Measurements from ENCODE around the gene POLD1. TPM values are rescaled to one million over a fixed set of nuclear protein-coding genes. Genes with fewer than 3 reads are reported as not detected.

The POLD1 gene
- total and polyA plus RNA-seq, 2 donors (not counting 3 experiments of a cell fraction or from before 2014, with no cell fraction given), result 40.9 to 63.9 TPM

DNA sequence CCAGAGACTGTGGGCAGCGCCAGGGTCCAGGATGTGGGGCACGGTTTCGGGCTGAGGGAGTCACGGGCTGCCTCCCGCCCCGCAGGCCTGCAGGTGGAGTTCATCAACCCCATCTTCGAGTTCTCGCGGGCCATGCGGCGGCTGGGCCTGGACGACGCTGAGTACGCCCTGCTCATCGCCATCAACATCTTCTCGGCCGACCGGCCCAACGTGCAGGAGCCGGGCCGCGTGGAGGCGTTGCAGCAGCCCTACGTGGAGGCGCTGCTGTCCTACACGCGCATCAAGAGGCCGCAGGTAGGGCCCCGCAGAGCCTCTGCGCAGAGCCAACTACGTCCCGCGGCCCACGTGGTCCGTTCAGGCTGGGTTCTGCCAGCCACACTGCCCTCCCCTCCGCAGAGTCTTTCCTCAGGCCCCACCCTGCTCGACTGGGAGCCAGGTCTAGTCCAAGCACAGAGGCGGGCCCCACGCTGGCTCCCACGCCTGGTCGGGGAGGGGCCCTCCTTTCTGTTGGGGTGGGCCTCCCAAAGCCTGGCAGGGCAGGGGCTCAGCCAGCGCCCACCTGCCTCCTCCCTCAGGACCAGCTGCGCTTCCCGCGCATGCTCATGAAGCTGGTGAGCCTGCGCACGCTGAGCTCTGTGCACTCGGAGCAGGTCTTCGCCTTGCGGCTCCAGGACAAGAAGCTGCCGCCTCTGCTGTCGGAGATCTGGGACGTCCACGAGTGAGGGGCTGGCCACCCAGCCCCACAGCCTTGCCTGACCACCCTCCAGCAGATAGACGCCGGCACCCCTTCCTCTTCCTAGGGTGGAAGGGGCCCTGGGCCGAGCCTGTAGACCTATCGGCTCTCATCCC, 2.0 kb upstream of the POLD1 start:
- Histone ChIP-seq H3K36me3 (ENCODE audit: control insufficient read depth in 2 of 2, extremely low read depth in 1 of 2, insufficient read depth in 2 of 2, low read length in 2 of 2) (peaks cover 6 to 36% of the 10 kb centered on the region in 2 experiments), H3K4me2 (ENCODE audit: insufficient read depth, low read length) (no peak overlapping the region), H3K79me2 (ENCODE audit: control insufficient read depth, insufficient read depth, low read length) (peaks cover 18% of the 10 kb centered on the region), H3K27ac (ENCODE audit: insufficient read depth, low read depth, low read length) (no peak overlapping the region), H3K9me3 (replicated peaks; ENCODE audit: control insufficient read depth, insufficient read depth, low read length) (no peaks in the 10 kb centered on the region), H3K4me1 (ENCODE audit: control insufficient read depth, extremely low read depth, insufficient read depth, low read length) (peaks cover 11% of the 10 kb centered on the region), H3K4me3 (replicated peaks in 1 of 3; ENCODE audit: insufficient read depth in 1 of 3, low read depth in 1 of 3, low read length in 3 of 3) (no peak overlapping the region), H2AFZ (ENCODE audit: low read depth, low read length) (no peak overlapping the region), H3K9ac (replicated peaks; ENCODE audit: extremely low read depth, insufficient read depth, low read length) (no peak overlapping the region), H4K20me1 (replicated peaks; ENCODE audit: control insufficient read depth, extremely low read depth, insufficient read depth, low read length) (no peaks in the 10 kb centered on the region), H3K27me3 (ENCODE audit: control insufficient read depth in 2 of 2, insufficient read depth in 2 of 2, low read length in 2 of 2) (no peaks in the 10 kb centered on the region), H3K9me1 (replicated peaks; ENCODE audit: control insufficient read depth, extremely low read depth, insufficient read depth, low read length) (no peaks in the 10 kb centered on the region)
- DNase-seq (ENCODE audit: low read depth, low spot score) (no peak), FAIRE-seq (no peak)
- no peak for TF ChIP-seq EZH2 (IDR thresholded peaks at IDR 0.05; ENCODE audit: borderline replicate concordance, low read depth, low read length, severe bottlenecking)
- TF ChIP-seq FOS (IDR thresholded peaks at IDR 0.05; ENCODE audit: borderline replicate concordance, insufficient read depth, low read length), result no peak
- no peak for TF ChIP-seq GATA2 (IDR thresholded peaks at IDR 0.05; ENCODE audit: insufficient read depth, insufficient read length, low read depth, low read length)
- no peak for TF ChIP-seq POLR2A (IDR thresholded peaks at IDR 0.05; ENCODE audit: low read depth, low read length)
- intact Hi-C loops (cut with micrococcal nuclease), result no loop called here
- POLR2A ChIA-PET, result no interaction called here
- BruUV-seq (replicated peaks), result no TSS peak
- CTCF ChIA-PET, result interaction anchor here (2.5 kb wide), 1 partner anchor 13 kb away, joined by 6 read pairs; no protein-coding TSS in a partner anchor
- dilution Hi-C loops (cut with MboI; ENCODE audit: extremely low pct_ligation_motif_present, low sequenced_read_pairs), result no loop called here

DNA sequence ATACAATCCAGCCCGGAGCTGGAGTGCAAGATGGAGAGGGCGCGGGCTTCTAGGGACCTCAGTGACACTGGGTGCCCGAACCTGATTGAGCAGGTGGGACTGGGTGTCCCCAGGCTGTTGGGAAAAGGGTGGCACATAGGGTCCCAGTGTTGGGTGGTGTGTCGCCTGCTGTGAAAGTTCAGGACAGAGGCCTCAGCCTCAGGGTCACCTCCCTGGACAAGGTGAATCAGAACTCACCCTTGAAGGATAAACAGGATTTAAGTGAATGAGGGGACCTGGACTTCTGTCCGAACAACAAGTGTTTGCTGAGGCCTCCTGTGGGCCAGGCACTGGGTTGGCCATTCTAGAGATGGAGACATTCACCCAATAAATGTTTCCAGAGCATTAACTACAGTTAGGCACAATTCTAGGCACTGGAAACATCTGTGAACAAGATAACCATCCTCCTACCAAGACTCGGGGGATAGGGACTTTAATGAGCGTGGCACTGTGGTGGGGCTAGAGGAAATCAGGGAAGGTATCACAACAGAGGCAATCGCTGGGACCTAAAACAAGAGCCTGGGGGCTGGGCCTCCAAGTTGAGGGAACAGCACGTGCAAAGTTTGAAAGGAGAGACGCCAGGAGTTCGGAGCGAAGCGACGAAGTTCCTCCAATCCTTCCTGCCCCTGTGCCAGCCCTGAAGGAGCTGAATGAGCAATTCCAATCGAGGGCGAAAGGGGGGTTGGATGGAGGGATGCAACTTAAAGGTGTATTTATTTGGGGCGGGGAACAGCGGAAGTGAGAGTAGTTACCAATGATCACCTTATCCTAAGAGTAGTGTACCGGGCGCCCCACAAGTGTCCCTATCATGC, 921 bp upstream of the POLD1 start:
- H3K9me3 ChIP-seq (replicated peaks; ENCODE audit: control insufficient read depth, insufficient read depth, low read length), result no peaks in the 10 kb centered on the region
- H3K9me1 ChIP-seq (replicated peaks; ENCODE audit: control insufficient read depth, extremely low read depth, insufficient read depth, low read length), result no peaks in the 10 kb centered on the region
- H3K27ac ChIP-seq (ENCODE audit: insufficient read depth, low read depth, low read length), result no peak overlapping the region
- H3K27me3 ChIP-seq (ENCODE audit: control insufficient read depth in 2 of 2, insufficient read depth in 2 of 2, low read length in 2 of 2), result no peaks in the 10 kb centered on the region
- peaks cover 16% of the 10 kb centered on the region for H3K4me1 ChIP-seq (ENCODE audit: control insufficient read depth, extremely low read depth, insufficient read depth, low read length)
- H3K79me2 ChIP-seq (ENCODE audit: control insufficient read depth, insufficient read depth, low read length), result peaks cover 26% of the 10 kb centered on the region
- peak overlapping the region; percentile 5 for H2AFZ ChIP-seq (ENCODE audit: low read depth, low read length)
- H3K4me3 ChIP-seq (replicated peaks in 1 of 3; ENCODE audit: insufficient read depth in 1 of 3, low read depth in 1 of 3, low read length in 3 of 3), result peak overlapping the region in 2 of 3 experiments; percentile 6 to 71
- CTCF ChIA-PET, result interaction anchor here (0.9 to 2.5 kb wide), 8 partner anchors 13 to 82 kb away, joined by 3 to 12 read pairs (median 4); partner anchors contain the start of gene KCNC3
- H3K36me3 ChIP-seq (ENCODE audit: control insufficient read depth in 2 of 2, extremely low read depth in 1 of 2, insufficient read depth in 2 of 2, low read length in 2 of 2), result peaks cover 5 to 30% of the 10 kb centered on the region in 2 experiments
- no peaks in the 10 kb centered on the region for H4K20me1 ChIP-seq (replicated peaks; ENCODE audit: control insufficient read depth, extremely low read depth, insufficient read depth, low read length)
- H3K9ac ChIP-seq (replicated peaks; ENCODE audit: extremely low read depth, insufficient read depth, low read length), result peak overlapping the region; percentile 11
- dilution Hi-C loops (cut with MboI; ENCODE audit: extremely low pct_ligation_motif_present, low sequenced_read_pairs) (no loop called here), intact Hi-C loops (cut with micrococcal nuclease) (no loop called here)
- DNase-seq (ENCODE audit: low read depth, low spot score), result peak; percentile 8
- TF ChIP-seq POLR2AphosphoS5 (IDR thresholded peaks at IDR 0.05; ENCODE audit: insufficient read depth, low read depth, low read length) (no peak), MYC (IDR thresholded peaks at IDR 0.05; ENCODE audit: low read depth, low read length) (no peak), EZH2 (IDR thresholded peaks at IDR 0.05; ENCODE audit: borderline replicate concordance, low read depth, low read length, severe bottlenecking) (no peak), JUN (IDR thresholded peaks at IDR 0.05; ENCODE audit: borderline replicate concordance, insufficient read depth, insufficient read length, low read depth) (no peak)
- TF ChIP-seq, protein P1, sequence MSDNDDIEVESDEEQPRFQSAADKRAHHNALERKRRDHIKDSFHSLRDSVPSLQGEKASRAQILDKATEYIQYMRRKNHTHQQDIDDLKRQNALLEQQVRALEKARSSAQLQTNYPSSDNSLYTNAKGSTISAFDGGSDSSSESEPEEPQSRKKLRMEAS (IDR thresholded peaks at IDR 0.05; ENCODE audit: insufficient read depth, insufficient read length), result no peak
- TF ChIP-seq, protein P2, sequence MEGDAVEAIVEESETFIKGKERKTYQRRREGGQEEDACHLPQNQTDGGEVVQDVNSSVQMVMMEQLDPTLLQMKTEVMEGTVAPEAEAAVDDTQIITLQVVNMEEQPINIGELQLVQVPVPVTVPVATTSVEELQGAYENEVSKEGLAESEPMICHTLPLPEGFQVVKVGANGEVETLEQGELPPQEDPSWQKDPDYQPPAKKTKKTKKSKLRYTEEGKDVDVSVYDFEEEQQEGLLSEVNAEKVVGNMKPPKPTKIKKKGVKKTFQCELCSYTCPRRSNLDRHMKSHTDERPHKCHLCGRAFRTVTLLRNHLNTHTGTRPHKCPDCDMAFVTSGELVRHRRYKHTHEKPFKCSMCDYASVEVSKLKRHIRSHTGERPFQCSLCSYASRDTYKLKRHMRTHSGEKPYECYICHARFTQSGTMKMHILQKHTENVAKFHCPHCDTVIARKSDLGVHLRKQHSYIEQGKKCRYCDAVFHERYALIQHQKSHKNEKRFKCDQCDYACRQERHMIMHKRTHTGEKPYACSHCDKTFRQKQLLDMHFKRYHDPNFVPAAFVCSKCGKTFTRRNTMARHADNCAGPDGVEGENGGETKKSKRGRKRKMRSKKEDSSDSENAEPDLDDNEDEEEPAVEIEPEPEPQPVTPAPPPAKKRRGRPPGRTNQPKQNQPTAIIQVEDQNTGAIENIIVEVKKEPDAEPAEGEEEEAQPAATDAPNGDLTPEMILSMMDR (IDR thresholded peaks at IDR 0.05; ENCODE audit: extremely low read depth in 1 of 2, insufficient read depth in 1 of 2, low read depth in 1 of 2, low read length in 2 of 2), result no peak
- H3K4me2 ChIP-seq (ENCODE audit: insufficient read depth, low read length), result peak overlapping the region; percentile 39
- POLR2A ChIA-PET, result no interaction called here
- no TSS peak for BruUV-seq (replicated peaks)
- FAIRE-seq, result peak; percentile 64
